HL-60 (cell line): ENCODE results near the gene LRRC75B.

Source experiments
- DNase-seq, 2 experiments: peaks; one replicate each; pipeline ENCODE4 v3.0.0-alpha.2; 2010 to 2020; ENCODE audit warnings: low read depth in 1 of 2, low spot score in 1 of 2
- H3K27ac ChIP-seq: fragments of 250-450 bp; sonication (Bioruptor Pico); replicated peaks from 2 replicates; pipeline ENCODE4 v1.5.1; 2020; ENCODE audit warnings: mild to moderate bottlenecking, moderate library complexity
- H3K27me3 ChIP-seq: fragments of 250-450 bp; sonication (Bioruptor Pico); 2 replicates; pipeline ENCODE4 v1.5.1; 2021; ENCODE audit warnings: mild to moderate bottlenecking, moderate library complexity; ENCODE audit not compliant: insufficient read depth, poor library complexity, severe bottlenecking
- H3K4me3 ChIP-seq: replicated peaks from 2 replicates; pipeline ENCODE4 v1.5.1; 2011; ENCODE audit warnings: mild to moderate bottlenecking, control low read depth, low read length; ENCODE audit not compliant: insufficient read depth
- GABPA ChIP-seq: IDR thresholded peaks from 2 replicates; pipeline ENCODE4 v1.6.1; 2012; ENCODE audit warnings: low read depth
- POLR2AphosphoS5 ChIP-seq: IDR thresholded peaks from 2 replicates; pipeline ENCODE4 v1.6.1; 2012; ENCODE audit warnings: low read depth
- SPI1 ChIP-seq: IDR thresholded peaks from 2 replicates; pipeline ENCODE4 v1.6.1; 2012; ENCODE audit warnings: low read depth, mild to moderate bottlenecking, borderline replicate concordance
- TF ChIP-seq, protein P1 (sequence below): IDR thresholded peaks from 2 replicates; pipeline ENCODE4 v1.6.1; 2012; ENCODE audit warnings: low read depth; ENCODE audit not compliant: insufficient replicate concordance
- TF ChIP-seq, protein P2 (sequence below): IDR thresholded peaks from one replicate; pipeline ENCODE4 v1.5.1; 2011; ENCODE audit warnings: low read length, control low read depth, inconsistent platforms; ENCODE audit not compliant: insufficient read depth

The LRRC75B gene

DNA sequence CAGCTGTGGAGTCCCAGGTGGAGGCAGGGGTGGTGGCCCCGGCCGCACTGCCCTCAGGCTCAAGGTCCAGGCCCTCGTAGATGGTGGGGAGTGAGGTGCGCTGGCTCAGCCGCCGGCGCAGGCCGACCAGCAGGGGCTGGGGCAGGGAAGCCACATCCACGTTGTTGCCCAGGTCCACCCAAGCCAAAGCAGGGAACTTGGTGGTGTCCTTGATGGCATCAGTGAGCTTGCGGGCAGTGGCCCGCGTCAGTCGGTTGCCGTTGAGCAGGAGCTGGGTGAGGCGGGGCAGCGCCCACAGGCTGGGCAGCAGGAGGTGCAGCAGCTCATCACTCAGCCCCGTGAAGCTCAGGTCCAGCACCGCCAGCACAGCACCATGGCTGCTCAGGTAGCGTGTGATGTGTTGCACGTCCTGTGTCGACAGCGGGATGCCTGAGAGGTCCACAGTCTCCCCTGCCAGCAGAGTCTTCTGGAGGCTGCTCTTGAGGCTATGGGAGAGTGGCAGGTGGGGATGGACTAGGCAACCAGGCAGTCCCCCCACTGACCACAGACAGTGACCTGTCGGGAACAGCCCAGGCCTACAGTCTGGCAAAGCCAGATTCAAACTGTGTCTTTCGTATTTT is 6.8 kb downstream of the LRRC75B start:
- no peak for DNase-seq
- no peak for TF ChIP-seq POLR2AphosphoS5
- TF ChIP-seq, protein P1, sequence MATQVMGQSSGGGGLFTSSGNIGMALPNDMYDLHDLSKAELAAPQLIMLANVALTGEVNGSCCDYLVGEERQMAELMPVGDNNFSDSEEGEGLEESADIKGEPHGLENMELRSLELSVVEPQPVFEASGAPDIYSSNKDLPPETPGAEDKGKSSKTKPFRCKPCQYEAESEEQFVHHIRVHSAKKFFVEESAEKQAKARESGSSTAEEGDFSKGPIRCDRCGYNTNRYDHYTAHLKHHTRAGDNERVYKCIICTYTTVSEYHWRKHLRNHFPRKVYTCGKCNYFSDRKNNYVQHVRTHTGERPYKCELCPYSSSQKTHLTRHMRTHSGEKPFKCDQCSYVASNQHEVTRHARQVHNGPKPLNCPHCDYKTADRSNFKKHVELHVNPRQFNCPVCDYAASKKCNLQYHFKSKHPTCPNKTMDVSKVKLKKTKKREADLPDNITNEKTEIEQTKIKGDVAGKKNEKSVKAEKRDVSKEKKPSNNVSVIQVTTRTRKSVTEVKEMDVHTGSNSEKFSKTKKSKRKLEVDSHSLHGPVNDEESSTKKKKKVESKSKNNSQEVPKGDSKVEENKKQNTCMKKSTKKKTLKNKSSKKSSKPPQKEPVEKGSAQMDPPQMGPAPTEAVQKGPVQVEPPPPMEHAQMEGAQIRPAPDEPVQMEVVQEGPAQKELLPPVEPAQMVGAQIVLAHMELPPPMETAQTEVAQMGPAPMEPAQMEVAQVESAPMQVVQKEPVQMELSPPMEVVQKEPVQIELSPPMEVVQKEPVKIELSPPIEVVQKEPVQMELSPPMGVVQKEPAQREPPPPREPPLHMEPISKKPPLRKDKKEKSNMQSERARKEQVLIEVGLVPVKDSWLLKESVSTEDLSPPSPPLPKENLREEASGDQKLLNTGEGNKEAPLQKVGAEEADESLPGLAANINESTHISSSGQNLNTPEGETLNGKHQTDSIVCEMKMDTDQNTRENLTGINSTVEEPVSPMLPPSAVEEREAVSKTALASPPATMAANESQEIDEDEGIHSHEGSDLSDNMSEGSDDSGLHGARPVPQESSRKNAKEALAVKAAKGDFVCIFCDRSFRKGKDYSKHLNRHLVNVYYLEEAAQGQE, result no peak
- no peak for TF ChIP-seq SPI1
- TF ChIP-seq, protein P2, sequence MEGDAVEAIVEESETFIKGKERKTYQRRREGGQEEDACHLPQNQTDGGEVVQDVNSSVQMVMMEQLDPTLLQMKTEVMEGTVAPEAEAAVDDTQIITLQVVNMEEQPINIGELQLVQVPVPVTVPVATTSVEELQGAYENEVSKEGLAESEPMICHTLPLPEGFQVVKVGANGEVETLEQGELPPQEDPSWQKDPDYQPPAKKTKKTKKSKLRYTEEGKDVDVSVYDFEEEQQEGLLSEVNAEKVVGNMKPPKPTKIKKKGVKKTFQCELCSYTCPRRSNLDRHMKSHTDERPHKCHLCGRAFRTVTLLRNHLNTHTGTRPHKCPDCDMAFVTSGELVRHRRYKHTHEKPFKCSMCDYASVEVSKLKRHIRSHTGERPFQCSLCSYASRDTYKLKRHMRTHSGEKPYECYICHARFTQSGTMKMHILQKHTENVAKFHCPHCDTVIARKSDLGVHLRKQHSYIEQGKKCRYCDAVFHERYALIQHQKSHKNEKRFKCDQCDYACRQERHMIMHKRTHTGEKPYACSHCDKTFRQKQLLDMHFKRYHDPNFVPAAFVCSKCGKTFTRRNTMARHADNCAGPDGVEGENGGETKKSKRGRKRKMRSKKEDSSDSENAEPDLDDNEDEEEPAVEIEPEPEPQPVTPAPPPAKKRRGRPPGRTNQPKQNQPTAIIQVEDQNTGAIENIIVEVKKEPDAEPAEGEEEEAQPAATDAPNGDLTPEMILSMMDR, result no peak
- no peak for TF ChIP-seq GABPA
- Histone ChIP-seq H3K27me3 (no peaks in the 10 kb centered on the region), H3K27ac (no peak overlapping the region), H3K4me3 (no peak overlapping the region)

DNA sequence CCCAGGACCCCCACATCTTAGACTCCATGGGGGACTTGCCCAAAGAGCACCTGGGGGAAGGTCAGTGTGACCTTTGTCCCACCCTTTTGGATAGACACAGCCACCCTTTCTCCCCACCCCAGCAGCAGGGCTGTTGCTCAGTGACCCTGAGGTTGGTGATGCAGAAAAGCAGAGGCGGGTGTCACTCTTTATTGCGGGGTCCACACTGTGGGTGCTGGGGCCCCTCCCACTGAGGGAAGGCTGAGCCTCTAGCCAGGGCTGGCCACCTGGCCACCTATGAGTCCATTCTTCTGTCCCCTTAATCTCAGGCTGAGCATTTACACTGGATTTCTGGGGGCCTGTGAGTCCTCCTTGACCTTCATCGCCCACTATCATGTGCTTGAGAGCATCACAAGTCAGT is 7.4 kb downstream of the LRRC75B start:
- Histone ChIP-seq H3K4me3 (no peak overlapping the region), H3K27ac (no peak overlapping the region), H3K27me3 (no peaks in the 10 kb centered on the region)
- DNase-seq, result no peak
- TF ChIP-seq POLR2AphosphoS5 (no peak), GABPA (no peak), SPI1 (no peak)
- TF ChIP-seq, protein P2, result no peak
- TF ChIP-seq, protein P1, result no peak

DNA sequence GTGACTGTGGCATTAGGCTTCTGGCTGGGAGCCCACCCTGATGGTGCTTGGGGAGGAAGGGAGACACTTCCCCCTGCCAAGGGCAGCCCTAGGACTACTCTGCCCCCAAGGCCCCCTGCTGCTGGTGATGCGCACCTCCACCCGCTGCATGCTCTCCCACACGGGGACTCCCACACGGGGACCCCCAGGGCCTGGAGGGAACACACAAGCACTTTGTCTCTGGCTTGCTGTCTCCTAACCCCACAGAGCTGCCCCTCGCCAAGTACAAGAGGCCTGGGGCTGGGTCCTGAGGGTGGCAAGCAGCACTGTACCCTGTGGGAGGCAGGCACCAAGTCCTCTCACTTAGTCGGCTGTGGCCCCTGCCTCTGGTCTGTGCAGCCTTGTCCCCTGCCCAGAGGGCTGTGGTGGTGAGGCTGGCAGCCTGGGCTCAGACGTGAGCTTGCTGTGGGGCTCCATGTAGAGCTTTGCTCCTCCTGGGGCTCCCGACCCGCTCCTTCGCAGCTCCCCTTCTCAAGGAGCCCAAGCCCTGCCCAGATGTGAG is 7.9 kb downstream of the LRRC75B start:
- no peak overlapping the region for H3K27ac ChIP-seq
- DNase-seq, result no peak
- no peak for TF ChIP-seq GABPA
- TF ChIP-seq, protein P2, result no peak
- no peak for TF ChIP-seq POLR2AphosphoS5
- no peak for TF ChIP-seq SPI1
- TF ChIP-seq, protein P1, result no peak

More for the DNA sequence above, 7.9 kb downstream of the LRRC75B start:
- no peaks in the 10 kb centered on the region for H3K27me3 ChIP-seq
- no peak overlapping the region for H3K4me3 ChIP-seq
